NCI-H146 treated with DMSO at 0.1 percent for 48 hours (cell line): ENCODE results near the gene PADI3.

Experiments
- DNase-seq: peaks from one replicate; lab custom pipeline; 2025; ENCODE audit not compliant: unreplicated experiment; lab: John Stamatoyannopoulos, UW

Gene PADI3, protein sequence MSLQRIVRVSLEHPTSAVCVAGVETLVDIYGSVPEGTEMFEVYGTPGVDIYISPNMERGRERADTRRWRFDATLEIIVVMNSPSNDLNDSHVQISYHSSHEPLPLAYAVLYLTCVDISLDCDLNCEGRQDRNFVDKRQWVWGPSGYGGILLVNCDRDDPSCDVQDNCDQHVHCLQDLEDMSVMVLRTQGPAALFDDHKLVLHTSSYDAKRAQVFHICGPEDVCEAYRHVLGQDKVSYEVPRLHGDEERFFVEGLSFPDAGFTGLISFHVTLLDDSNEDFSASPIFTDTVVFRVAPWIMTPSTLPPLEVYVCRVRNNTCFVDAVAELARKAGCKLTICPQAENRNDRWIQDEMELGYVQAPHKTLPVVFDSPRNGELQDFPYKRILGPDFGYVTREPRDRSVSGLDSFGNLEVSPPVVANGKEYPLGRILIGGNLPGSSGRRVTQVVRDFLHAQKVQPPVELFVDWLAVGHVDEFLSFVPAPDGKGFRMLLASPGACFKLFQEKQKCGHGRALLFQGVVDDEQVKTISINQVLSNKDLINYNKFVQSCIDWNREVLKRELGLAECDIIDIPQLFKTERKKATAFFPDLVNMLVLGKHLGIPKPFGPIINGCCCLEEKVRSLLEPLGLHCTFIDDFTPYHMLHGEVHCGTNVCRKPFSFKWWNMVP

DNA sequence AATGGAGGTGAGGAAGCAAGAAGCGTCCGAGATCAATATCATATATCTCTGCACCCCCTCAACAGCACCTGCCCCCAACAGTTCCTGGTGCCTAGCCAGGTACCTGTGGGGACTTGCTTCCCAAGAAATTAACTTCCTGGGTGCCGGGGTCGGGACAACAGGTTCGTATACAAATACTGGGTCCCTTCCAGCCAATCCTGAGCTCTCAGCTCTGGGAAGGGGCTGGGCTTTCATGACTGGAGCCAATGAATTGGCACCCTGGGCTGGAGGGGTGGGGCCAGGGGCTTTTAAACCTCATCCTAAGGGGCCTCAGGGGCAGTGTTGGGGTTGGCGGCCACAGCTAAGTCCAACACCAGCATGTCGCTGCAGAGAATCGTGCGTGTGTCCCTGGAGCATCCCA, at the start of gene PADI3:
TSS of gene PADI3 (plus strand) at position 318 of the 400 bp plus-strand sequence. CDS start at position 358, 40 bp downstream.
- DNase-seq, result no peak

DNA sequence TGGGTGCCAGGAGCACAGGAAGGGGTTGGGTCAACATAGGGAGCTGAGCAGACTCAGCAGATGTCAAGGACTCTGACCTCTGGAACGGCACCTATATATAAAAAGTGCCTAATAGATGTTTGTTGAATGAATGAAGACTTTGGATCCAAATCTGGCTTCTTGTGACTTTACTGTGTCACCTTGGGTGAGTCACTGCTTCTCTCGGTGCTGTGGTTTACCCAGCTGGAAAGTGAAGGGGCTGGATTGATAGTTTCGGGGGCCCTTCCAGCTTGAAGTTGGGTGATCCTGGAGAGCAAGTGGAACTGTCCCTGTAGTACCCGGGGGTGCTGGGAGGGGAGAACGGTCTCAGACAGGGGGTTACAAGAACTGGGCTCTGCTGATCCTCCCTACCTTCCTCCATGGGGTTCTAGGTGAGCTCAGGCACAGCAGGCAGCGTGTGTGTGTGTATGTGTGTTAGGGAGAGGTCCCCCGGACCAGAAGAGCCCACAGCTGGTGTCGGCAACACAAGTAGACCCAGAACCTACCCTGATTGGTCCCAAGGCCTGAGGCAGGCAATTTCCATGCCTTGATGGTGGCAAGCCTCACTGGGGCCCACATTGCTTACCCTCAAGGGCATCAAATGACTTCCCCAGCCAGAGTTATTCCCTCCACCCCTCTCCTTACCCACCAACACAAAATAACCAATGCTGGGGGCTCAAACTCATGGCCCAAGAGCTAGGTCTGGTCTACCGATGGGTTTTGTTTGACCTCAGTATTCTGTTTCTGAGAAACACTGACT, 49.4 kb upstream of the PADI3 start:
- no peak for DNase-seq

DNA sequence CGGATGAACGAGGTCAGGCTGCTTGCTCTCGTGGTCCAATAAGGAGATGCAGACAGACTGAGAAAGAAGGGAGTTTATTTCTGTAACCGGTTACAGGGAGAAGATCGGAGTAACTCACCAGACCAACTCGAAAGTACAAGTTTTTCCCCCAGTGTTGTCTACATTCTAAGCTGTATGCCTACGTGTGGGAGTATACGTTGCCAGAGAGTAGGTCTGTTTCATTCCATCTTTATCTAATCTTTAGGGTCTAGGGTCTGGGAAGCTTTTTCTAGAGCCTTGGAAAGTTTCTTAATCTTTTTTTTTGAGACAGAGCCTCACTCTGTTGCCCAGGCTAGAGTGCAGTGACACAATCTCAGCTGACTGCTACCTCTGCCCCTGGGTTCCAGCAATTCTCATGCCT, 48.7 kb upstream of the PADI3 start:
- no peak for DNase-seq

DNA sequence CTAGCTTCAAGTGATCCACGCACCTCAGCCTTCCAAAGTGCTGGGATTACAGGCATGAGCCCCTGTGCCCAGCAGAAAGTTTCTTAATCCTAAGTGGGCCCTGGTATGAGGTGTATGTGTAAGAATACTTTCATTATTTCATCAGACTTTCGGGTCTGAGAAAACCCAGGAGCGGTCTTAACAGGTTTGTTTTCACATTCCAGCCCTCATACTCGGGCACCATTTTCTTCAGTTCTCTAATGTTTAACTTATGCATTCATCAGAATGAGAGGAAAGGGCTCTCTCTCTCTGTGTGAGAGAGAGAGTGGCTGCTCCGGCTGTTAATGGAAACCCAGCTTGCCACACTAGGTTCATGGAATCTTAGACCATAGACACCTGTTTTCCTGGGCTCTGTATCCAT, 48.1 kb upstream of the PADI3 start:
- no peak for DNase-seq

DNA sequence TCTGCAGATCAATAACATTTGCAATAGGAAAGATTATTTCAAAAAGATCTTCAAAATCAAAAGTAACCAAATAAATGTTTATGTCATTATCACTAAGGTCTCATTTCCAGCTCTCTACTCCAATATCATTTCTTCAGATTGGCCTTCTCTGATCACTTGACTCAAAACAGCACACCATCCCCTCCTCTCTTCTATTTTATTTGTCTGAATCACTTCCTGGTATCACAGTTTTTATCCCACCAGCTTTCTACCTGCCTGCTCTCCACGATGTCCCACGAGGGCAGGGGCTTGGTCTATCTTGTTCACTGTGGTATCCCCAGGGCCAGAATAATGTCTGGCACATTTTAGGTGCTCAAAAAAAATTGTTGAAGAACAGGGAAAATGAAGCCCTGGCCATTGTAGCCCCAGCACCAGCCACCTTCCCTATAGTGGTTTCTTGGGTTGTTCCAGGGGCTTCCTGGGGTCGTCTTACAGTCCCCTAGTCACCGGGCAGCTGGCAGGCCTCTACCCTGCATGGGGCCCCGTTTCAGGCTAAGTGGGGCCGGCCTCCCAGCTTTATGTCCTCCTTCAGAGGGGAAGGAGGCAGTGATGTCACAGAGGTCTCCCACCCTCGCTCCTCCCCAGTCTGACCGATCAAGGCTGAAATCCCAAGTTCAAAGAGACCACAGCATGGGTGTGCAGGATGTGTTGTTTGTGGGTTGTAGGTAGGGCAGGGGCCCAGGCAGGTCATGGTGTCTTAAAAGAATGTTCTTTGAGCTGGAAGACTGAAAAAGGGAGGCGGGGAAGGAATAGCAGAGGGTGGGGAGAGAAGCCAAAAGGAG, 47.5 kb upstream of the PADI3 start:
- DNase-seq, result no peak

DNA sequence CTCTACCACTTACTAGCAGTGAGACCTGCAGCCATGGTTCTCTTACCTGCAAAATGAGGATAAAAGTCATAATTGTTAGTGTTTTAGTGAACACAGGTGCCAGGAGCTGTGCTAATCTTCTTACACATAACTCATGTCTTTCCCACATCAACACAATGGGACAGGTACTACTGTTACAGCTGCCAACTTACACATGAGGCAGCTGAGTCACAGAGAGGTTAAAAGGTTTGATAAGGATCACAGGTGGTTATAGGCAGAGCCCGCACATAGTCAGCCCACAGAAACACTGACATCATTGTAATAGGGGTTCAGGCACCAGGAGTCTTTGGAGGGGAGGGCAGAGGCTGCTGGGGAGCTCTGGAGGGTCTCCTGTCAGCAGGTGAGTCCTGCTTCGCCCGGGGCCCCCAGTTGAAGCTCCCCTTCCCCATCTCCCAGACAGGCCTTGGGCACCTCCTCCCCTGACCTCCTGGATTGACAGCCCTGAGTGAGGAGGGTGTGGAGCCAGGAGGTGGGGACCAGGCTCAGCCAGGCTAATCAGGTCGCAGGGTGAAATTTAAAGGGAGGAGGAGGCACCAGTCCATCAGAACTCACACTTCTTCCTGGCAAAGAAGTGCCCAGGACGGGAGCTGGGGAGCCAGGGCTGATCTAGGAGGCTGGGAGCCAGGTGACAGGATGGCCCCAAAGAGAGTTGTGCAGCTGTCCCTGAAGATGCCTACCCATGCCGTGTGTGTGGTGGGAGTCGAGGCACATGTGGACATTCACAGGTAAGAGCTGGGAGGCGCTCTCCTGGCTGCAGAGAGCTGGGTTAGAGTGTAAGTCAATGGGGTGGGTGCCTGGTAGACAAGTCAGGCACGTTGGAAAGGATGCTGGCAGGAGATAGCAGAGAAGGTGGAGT, 44.1 kb upstream of the PADI3 start, which contains the start of gene PADI1:
TSS of gene PADI1 (plus strand) at position 583 of the 895 bp plus-strand sequence. CDS start at position 673, 90 bp downstream.
- no peak for DNase-seq

DNA sequence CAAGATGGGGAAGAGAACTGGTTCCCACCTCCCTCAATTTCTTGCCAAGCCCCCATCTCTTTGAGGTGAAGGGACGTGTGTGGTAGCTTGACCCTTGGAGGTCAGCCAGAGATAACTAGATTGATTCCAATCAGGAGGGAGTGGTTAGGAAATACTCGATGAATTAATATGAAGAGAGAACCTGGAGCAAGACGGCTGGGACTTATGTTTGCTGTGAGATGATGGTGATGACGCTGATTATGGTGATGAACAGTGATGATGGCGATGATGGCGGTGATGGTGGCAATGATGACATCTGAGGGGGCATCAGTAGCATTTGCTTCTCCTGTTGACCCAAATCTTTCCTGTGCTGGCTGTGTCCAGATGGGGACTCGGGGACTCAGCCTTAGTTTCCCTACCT, 43.2 kb upstream of the PADI3 start:
- no peak for DNase-seq

DNA sequence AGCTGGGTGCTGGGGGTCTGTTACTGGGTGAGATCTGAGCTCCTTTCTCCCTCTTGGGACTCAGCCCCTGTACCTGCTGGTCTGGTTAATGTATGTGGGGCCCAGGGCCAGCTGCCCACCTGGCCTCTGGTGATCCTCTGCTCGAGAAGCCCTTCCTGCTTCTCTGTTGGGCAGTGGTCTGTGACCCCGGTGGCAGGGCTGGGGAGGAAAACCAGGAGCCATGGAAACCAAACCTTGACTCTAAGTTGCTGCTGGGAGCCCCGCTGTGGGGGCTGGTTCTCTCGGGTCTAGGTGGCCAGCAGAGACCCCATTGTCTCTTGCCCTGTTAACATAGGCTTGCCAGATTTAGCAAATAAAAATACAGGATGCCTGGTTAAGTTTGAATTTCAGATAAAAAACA, 42.7 kb upstream of the PADI3 start:
- DNase-seq, result no peak

DNA sequence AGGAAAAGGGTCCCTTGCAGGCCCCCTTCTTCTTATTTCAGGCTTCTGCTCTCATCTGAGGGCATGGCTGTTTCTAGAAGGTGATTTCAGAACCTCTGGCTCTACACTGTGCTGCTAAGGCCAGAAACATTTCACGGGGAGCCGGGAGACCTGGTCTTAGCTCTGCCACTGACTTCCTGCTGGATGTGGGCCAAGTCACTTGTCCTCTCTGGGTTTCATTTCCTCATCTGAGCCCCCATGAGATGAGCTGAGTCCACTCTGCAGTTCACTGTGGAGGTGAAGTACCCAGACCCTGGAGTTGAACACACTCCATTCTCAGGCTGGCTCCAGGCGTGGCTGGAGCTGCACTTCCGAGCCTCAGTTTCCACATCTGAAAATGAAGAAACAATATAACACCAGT, 41.9 kb upstream of the PADI3 start:
- DNase-seq, result no peak

DNA sequence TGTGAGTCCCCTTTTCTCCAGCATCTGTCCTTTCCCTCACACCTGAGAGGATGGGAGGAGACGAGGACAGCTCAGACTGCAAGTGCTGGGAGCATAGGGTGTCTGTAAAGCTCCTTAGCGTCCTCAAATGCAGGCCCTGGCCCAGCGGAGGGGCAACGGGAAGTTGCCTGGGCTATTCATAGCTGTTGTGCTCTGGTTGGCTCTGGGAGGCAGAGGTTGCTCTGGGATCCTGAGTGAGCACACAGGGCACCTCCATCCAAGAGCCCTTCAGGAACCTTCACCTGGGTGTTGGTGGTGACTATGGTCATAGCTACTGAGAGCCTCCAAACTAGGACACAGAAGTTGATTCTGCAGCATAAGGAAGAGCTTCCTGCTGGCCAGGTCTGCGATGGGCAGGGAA, 41.4 kb upstream of the PADI3 start:
- DNase-seq, result no peak

DNA sequence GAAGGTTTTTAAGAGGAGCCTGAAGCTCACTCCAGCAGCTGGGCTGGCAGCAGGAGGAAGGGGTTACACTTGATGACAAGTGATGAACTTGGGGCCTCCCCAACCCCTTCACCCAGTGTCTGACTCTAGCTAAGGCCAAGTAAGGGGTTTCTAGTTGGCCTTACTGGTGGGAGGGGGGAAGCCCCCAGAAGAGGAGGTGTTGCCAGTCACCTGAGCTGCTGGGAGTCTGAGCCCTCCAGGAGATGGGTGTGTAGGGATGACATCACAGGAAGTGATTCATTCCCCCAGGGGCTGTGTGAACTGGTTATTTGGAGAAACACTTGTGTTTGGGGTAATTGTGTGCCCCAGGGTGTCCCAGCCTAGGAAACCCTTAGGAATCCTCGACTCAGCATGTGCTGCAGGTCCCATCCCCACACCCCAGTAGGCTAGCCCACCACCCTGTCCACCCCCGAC, 40.9 kb upstream of the PADI3 start:
- DNase-seq, result no peak

DNA sequence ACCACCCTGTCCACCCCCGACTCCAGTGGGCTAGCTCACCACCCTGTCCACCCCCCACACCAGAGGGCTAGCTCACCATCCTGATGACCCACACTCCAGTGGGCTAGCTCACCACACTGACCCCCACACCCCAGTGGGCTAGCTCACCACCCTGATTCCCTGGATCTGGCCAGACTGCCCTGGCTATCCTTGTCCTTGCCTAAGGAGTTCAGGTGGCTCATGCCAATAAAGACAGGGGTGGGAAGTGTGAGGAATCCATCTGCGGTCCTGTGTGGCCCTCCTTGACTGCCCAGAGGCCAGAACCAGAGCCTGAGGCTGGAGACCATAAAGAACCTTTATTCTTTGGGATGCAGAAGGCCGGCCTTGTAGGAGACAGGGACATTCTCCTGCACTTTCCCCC, 40.4 kb upstream of the PADI3 start:
- no peak for DNase-seq

DNA sequence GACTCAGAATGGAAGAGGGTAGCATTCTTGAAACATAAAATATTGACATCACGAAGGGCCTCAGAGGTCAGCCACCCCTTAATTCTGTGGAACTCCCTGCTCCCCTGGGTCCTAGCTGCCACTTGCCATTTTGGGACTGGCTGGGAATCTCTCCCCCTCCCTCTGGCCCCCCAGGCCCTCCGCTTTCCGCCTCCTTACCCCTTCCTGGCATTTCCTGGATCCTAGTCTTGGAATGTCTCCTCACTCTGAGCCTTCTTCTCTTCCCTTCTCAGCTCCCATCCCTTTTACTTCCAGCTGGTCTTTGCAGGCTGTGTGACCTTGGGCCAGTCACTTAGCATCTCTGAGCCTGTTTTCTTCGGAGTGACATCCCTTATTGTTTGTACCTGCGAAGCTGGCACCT, 39.5 kb upstream of the PADI3 start:
- DNase-seq, result no peak

DNA sequence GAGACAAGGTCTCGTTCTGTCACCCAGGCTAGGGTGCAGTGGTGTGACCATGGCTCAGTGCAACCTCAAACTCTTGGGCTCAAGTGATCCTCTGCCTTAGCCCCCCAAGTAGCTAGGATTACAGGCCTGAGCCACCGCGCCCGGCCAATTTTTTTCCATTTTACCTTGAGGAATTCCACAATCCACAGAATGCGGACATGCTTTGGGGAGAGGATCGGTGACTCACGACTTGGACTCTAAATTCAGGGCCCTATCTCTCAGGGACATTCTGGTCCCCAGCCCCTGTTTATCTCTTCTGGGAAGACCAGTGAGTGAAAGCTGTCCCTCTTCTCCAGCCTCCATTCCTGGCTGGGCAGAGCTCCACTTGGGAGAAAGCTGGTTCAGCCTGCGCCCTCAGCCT, 38.7 kb upstream of the PADI3 start:
- DNase-seq, result no peak

DNA sequence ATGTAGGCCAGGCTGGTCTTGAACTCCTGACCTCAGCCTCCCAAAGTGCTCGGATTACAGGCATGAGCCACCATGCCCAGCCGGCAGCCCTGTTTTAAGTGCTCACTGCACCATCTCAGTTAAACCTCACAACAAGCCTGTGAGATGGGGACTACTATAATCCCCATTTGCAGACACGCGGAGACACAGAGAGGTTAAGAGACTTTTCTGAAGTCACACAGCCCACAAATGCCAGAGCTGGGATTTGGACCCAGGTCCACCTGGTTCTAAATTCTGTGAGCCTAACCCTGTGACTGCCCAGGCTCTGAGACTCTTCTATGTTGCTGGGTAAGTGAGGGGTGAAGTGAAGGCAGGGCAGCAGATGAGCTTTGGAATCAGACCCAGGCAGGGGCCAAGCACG, 37.5 kb upstream of the PADI3 start:
- no peak for DNase-seq

DNA sequence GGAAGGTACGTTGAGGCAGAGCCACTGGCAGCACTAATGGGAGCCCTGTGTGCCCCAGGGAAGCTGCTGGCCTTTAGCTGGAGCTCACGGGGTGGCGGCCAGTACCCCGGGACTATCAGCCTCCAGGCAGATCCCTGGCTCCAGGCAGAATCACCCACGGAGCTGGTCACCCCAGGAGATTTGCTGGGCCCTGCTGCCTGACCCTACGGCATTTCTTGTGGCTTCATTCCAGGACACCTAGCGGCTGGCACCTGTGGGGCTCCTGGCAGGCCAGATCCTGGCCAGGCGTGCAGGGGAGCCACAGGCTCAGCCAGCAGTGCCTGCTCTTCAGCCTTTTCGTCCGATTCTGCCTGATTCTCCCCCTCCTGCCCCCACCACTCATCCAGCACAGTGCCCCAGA, 36.9 kb upstream of the PADI3 start:
- no peak for DNase-seq

DNA sequence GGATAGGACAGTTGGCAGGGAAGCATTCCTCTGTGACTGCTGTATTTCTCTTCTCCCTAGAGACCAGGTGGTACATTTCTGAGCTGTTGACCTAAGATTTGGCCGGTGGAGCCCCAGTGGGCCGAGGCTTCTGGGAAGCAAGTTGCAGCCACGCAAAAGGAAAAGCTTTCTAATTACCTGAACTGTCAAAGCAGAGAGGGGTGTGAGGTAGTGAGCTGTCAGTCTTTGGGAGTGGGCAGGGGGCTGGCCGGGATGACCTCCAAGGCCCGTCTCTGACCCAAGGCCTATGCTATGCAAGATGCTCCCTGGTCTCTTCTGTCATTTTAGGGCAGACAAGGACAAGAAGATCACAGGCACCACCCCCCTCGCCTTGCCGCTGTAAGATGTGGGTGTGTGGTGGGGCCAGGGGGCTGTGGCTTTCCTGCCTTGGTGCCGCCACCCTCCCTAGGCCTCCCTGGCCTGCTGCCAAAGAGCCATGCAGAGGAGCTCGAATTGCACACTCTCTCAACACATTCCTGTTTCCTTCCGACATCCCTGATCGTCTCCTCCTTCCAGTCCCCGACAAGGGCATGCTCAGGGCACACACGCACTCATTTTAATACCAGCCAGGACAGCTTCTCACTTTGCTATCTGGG, 36.3 kb upstream of the PADI3 start:
- DNase-seq, result no peak

DNA sequence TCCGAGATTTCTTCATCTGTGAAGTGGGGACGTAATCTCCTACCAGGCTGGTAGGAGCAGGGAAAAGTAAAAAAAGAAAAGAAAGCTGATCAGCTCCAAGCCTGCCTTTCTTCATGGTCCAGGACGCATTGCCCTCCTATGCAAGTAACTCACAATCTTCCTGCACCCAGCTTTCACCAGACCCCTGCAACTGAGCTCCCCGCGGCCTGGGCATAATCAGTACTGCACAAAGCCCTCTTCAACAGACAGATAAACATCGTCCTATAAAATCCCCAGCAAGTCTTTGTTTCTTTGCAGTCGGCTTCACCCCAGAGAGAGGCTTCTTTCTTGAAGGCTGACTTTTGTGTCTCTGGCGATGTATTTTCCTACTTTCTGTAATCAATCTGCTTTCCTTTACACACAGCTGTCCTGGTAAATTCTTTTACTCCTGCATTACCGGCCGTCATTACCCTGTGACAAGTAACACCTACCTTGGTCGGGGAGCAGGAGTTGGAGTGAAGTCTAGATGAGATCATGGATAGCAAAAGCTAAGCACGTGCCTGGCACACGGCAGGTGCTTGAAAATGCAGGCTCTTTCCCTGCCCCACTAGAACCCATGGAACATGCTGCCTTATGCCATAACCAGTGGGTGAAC, 35.6 kb upstream of the PADI3 start:
- DNase-seq, result no peak

DNA sequence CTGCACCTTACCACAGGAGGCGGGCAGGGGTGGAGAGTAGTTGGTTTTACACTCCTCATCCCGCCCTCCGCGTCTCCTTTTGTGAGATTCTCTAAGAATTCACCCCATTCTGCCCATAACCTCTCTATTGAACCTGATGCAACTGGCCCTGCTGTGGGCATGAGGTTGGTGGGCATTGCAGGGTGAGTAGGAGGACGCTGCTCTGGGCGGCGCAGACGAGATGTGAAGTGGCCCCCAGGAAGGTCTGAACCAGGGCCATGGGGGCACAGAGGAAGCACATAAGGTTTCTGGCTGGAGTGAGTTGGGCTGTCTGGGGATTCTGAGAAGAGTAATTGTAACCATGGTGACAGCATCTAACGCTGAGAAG, 35.1 kb upstream of the PADI3 start:
- DNase-seq, result no peak
